NCI-H2029 (cell line): ENCODE results near the gene CARD9.

ENCODE experiments used
- DNase-seq: peaks from one replicate; lab custom pipeline; 2025; lab: John Stamatoyannopoulos, UW

The CARD9 gene

DNA sequence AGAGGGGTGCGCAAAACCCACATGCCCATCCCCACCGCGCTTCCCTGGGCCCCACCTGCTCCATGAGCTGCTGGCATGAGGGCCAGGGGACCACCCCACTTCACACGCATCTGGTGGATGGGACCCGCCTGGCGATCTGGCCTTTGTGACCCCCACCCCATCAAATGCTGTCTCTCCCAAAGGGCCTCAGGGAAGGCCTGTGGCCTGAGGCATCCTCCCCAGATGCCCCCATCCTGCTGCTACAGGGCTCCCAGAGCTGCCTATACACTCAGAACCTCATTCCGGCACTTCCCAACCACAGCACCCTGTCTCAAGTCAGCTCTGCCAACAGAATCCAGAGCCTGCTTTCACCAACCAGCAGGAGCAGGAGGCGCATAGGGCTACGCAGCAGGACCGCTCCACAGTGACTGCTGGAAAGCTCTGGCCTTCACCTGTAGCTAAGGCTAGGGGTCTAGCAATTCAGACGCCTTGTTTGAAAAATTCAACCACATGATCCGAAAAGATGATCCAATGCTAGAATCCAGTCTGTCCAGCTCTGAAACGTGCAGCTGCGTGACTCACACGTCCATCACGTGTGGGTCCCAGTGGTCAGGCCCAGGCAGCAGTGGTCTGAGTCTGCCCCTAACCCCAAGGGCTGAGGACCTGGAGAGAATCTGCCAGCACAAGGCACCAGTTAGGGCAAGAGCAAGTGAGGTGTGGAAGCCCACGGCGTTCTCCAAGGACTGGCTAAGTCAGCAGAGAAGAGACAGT lies 27.9 kb upstream of the CARD9 start:
- DNase-seq = no peak

GRCh38 chr9:136400038-136400834 lies 26.8 kb upstream of the CARD9 start, which contains the start of gene SNAPC4:
Gene SNAPC4, minus strand, starts transcription at chr9:136400170. Its CDS starts 1,742 bp downstream, at chr9:136398428.
- DNase-seq = peak; percentile 86

- DNase-seq = no peak
Observed at GRCh38 chr9:136399176-136400037, 25.9 kb upstream of the CARD9 start.

DNA sequence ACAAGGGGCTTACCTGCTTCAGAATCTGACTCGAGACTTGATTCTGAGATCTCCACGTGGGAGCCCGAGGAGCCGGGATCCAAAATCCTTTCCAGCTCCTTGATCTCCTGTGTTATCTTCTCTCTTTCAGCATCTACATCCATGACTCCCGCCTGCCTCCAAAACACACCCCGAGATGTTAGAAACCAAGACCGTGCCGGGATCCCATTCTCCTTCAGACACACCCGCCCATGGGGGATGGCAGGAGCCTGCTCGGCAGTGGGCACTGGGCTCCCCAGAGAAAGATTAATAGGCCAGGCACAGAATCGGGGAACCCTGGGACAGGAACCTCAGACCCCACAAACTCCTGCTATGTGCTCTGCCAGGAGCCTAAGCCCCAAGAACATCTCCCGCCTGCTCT lies 24.8 kb upstream of the CARD9 start:
- DNase-seq = no peak

GRCh38 chr9:136397643-136398042 lies 24.2 kb upstream of the CARD9 start:
- no peak for DNase-seq

DNA sequence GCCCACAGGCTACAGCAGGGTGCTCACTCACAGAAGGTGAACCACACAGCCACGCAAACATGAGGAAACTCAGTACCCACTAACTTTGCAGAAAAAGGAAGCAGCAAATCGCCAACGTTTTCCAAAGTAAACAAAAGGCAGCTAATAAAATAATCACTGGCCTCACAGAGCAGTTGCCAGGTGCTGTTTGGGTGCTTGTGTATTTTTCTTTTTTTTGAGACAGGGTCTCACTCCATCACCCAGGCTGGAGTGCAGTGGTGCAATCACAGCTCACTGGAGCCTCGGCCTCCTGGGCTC lies 22.7 kb upstream of the CARD9 start:
- no peak for DNase-seq

- DNase-seq = no peak
Observed at GRCh38 chr9:136395345-136396218, 22.1 kb upstream of the CARD9 start.

GRCh38 chr9:136395020-136395340 lies 21.5 kb upstream of the CARD9 start:
- no peak for DNase-seq

- no peak for DNase-seq
Observed at GRCh38 chr9:136394312-136395019, 21.0 kb upstream of the CARD9 start.

GRCh38 chr9:136393531-136393930 lies 20.1 kb upstream of the CARD9 start:
- no peak for DNase-seq

DNA sequence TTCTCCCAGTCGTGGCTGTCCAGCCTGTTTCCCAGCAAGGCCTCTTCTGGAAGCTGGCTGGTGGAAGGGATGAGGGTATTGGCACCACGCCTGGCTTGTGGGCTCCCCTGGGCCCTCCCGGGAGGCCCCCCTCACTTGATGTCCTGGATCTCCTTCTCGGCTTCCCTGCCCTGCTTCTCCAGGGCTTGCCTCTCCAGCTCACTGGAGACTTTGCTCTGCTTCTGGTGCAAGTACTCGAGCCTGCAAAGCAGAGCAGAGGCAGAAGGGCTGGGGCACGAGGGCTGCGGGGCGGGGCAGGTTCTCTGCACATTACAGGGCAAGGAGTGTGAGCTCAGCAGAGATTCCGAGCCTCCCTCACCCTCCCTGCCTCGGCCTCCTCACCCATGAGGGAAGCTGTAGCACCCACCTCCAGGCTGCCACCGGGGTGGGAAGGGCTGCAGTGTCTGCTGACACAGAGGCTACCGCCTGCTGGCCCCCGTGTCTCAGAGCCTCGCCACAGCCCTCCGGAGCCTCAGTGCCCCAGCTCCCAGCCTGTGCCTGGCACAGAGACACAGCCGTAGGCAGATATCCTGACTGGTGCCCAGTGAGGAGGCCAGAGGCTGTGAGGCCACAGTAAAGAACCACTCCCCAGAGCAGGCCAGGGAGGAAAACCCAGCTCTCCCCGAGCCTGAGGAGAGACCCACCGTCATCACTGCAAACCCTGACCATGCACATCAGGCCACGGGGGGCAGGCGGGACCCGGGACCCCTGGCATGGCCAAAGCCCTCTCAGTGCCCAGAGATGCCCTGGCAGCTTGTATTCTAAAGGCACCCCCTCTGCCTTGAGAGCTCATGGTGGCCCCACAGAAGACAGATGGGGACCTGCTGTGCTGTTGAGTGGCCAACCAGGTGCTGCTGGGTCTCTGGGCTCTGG lies 19.3 kb upstream of the CARD9 start:
- no peak for DNase-seq

- DNase-seq = no peak
Observed at GRCh38 chr9:136391737-136392537, 18.5 kb upstream of the CARD9 start.

- no peak for DNase-seq
Observed at GRCh38 chr9:136389396-136389795, 15.9 kb upstream of the CARD9 start.

GRCh38 chr9:136387217-136387616 lies 13.7 kb upstream of the CARD9 start:
- no peak for DNase-seq

GRCh38 chr9:136386018-136386417 lies 12.5 kb upstream of the CARD9 start:
- no peak for DNase-seq

- no peak for DNase-seq
Observed at GRCh38 chr9:136385015-136385414, 11.5 kb upstream of the CARD9 start.

DNA sequence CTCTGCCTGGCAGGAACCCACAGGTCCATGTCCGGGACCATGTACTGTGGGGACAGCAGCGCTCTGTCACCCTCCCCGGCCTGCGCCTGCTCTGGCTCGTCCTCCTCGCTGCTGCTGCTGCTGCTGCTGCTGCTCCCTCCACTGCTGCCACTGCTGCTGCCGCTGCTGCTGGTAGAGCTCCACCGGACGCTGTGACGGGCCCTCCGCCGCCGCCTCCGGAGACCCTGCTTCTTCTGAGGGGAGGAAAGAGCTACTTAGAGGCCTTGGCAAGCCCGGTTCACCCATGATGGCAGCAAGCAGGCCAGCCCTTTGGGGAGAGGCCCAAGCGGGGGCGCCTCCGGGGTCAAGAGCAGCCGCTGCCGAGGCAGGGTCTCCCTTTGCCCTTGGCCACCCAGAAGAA lies 10.0 kb upstream of the CARD9 start:
- DNase-seq = no peak

GRCh38 chr9:136381966-136382513 lies 8.6 kb upstream of the CARD9 start:
- DNase-seq = no peak

GRCh38 chr9:136381311-136381710 lies 7.8 kb upstream of the CARD9 start:
- DNase-seq = no peak
